Liver (tissue), 9 donors: ENCODE measurements around the gene MYRFL. TPM values are rescaled to one million over a fixed set of nuclear protein-coding genes. Genes with fewer than 3 reads are reported as not detected.

Source experiments
- DNase-seq: peaks from one replicate; pipeline ENCODE4 v3.0.0-alpha.2; 2017; ENCODE audit warnings: low spot score
- H3K27ac ChIP-seq, 2 donors: one replicate each; pipeline ENCODE4 v1.7.0; 2013; ENCODE audit warnings: inconsistent platforms in 2 of 2, low read length in 2 of 2, control low read depth in 1 of 2, low read depth in 1 of 2, mild to moderate bottlenecking in 1 of 2
- H3K27me3 ChIP-seq, 4 donors: one replicate each; pipeline versions ENCODE4 v1.6.1 to v1.7.0; 2013; ENCODE audit warnings: low read length in 3 of 4, inconsistent platforms in 1 of 4, mild to moderate bottlenecking in 1 of 4, moderate library complexity in 1 of 4; ENCODE audit not compliant: control insufficient read depth in 4 of 4, insufficient read depth in 4 of 4
- H3K36me3 ChIP-seq, 4 donors: one replicate each; pipeline versions ENCODE4 v1.6.1 to v1.7.0; 2013; ENCODE audit warnings: low read length in 3 of 4, mild to moderate bottlenecking in 3 of 4, low read depth in 1 of 4, moderate library complexity in 1 of 4; ENCODE audit not compliant: control insufficient read depth in 4 of 4, insufficient read depth in 3 of 4
- H3K4me1 ChIP-seq, 4 donors: one replicate each; pipeline versions ENCODE4 v1.6.1 to v1.7.0; 2013; ENCODE audit warnings: low read length in 3 of 4, mild to moderate bottlenecking in 3 of 4, moderate library complexity in 1 of 4; ENCODE audit not compliant: control insufficient read depth in 4 of 4, insufficient read depth in 4 of 4
- H3K4me3 ChIP-seq, 3 donors: one replicate each; pipeline versions ENCODE4 v1.6.1 to v1.7.0; 2013; ENCODE audit warnings: low read length in 3 of 3, control low read depth in 1 of 3, low read depth in 1 of 3, mild to moderate bottlenecking in 1 of 3
- H3K9ac ChIP-seq, 2 donors: one replicate each; pipeline ENCODE4 v1.7.0; 2013; ENCODE audit warnings: low read length in 2 of 2, mild to moderate bottlenecking in 2 of 2, moderate library complexity in 2 of 2, control low read depth in 1 of 2, low read depth in 1 of 2
- H3K9me3 ChIP-seq, 4 donors: one replicate each; pipeline versions ENCODE4 v1.6.1 to v1.7.0; 2013; ENCODE audit warnings: low read length in 3 of 4; ENCODE audit not compliant: control insufficient read depth in 4 of 4
- GABPA ChIP-seq, 2 donors: IDR thresholded peaks in 1 of 2; conservative IDR thresholded peaks in 1 of 2; 2 replicates each; pipeline ENCODE4 v1.6.1; 2016; ENCODE audit warnings: antibody characterized with exemption in 2 of 2, mild to moderate bottlenecking in 1 of 2, moderate library complexity in 1 of 2
- HNF4A ChIP-seq, 2 donors: conservative IDR thresholded peaks; 2 replicates each; pipeline ENCODE4 v1.6.1; 2016; ENCODE audit warnings: antibody characterized with exemption in 2 of 2, mild to moderate bottlenecking in 2 of 2
- JUND ChIP-seq, 2 donors: IDR thresholded peaks; 2 replicates each; pipeline ENCODE4 v1.6.1; 2016; ENCODE audit warnings: antibody characterized with exemption in 2 of 2
- NR2F2 ChIP-seq: IDR thresholded peaks from 2 replicates; pipeline ENCODE4 v1.6.1; 2016; ENCODE audit warnings: antibody characterized with exemption
- TAF1 ChIP-seq: conservative IDR thresholded peaks from 2 replicates; pipeline ENCODE4 v1.6.1; 2016; ENCODE audit warnings: antibody characterized with exemption, mild to moderate bottlenecking
- YY1 ChIP-seq: IDR thresholded peaks from 2 replicates; pipeline ENCODE4 v1.6.1; 2016; ENCODE audit warnings: antibody characterized with exemption, mild to moderate bottlenecking
- WGBS: extraction: QIAGEN DNeasy Blood & Tissue Kit; methylation state at CpG from one replicate; pipeline ENCODE4 v1.1.7; 2013; 5-methylcytosine and 5-hydroxymethylcytosine counted together
- polyA plus RNA-seq, 2 donors: library from polyadenylated mRNA; stranded (reverse) in 1 of 2; unstranded in 1 of 2; fragments of 200-250 nt in 1 of 2; fragments of >200 nt in 1 of 2; fragmentation: Nextera tagmentation in 1 of 2; extraction: Ambion mirVana in 1 of 2; gene quantifications; one replicate each; pipeline versions ENCODE4 v1.2.1 to v1.2.3, GENCODE V29; 2013 to 2015
- total RNA-seq, 2 donors: library from RNA; depleted of rRNA; stranded (reverse); fragments of >200 nt; gene quantifications; one replicate each; pipeline ENCODE4 v1.2.3, GENCODE V29; 2014
- TF ChIP-seq, protein P1 (sequence below): IDR thresholded peaks from 2 replicates; pipeline ENCODE4 v1.6.1; 2016; ENCODE audit warnings: antibody characterized with exemption
- TF ChIP-seq, protein P2 (sequence below): IDR thresholded peaks from 2 replicates; pipeline ENCODE4 v1.6.1; 2016; ENCODE audit warnings: antibody characterized with exemption, mild to moderate bottlenecking
- TF ChIP-seq, protein P3 (sequence below): IDR thresholded peaks from 2 replicates; pipeline ENCODE4 v1.6.1; 2016; ENCODE audit warnings: antibody characterized with exemption
- TF ChIP-seq, protein P4 (sequence below): IDR thresholded peaks from 2 replicates; pipeline ENCODE4 v1.6.1; 2016; ENCODE audit warnings: antibody characterized with exemption
- donor health status: healthy.
- donor health status: healthy.
- donor health status: healthy.
- donor health status: healthy.
- donor health status: healthy.

MYRFL gene
- total and polyA plus RNA-seq, 4 donors: under 0.01 to 0.19 (median 0.10) TPM

DNA sequence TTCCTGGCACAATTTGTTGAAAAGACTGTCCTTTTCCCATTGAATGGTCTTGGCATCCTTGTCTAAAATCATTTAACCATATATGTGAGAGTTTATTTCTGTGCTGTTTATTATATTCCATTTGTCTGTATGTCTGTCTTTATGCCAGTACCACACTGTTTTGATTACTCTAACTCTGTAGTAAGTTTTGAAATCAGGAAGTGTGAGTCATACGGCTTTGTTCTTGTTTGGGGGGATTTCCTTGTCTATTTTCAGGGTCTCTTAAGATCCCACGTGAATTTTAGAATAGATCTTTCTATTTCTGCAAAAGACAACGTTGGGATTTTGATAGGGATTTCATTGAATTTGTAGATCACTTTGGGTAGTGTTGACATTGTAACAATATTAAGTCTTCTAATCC lies 88.5 kb downstream of the MYRFL start:
- Histone ChIP-seq H3K4me3 (no peak overlapping the region), H3K27me3 (peaks cover 0 to 2% (median 0%) of the 10 kb centered on the region in 4 donors), H3K9ac (no peak overlapping the region), H3K27ac (no peak overlapping the region), H3K36me3 (no peaks in the 10 kb centered on the region), H3K9me3 (no peaks in the 10 kb centered on the region), H3K4me1 (no peaks in the 10 kb centered on the region)
- no peak for TF ChIP-seq YY1
- TF ChIP-seq, protein P1, sequence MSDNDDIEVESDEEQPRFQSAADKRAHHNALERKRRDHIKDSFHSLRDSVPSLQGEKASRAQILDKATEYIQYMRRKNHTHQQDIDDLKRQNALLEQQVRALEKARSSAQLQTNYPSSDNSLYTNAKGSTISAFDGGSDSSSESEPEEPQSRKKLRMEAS: no peak
- no peak for TF ChIP-seq GABPA (IDR thresholded peaks at IDR 0.05 in 1 of 2, conservative IDR thresholded peaks at IDR 0.05 in 1 of 2)
- TF ChIP-seq, protein P2, sequence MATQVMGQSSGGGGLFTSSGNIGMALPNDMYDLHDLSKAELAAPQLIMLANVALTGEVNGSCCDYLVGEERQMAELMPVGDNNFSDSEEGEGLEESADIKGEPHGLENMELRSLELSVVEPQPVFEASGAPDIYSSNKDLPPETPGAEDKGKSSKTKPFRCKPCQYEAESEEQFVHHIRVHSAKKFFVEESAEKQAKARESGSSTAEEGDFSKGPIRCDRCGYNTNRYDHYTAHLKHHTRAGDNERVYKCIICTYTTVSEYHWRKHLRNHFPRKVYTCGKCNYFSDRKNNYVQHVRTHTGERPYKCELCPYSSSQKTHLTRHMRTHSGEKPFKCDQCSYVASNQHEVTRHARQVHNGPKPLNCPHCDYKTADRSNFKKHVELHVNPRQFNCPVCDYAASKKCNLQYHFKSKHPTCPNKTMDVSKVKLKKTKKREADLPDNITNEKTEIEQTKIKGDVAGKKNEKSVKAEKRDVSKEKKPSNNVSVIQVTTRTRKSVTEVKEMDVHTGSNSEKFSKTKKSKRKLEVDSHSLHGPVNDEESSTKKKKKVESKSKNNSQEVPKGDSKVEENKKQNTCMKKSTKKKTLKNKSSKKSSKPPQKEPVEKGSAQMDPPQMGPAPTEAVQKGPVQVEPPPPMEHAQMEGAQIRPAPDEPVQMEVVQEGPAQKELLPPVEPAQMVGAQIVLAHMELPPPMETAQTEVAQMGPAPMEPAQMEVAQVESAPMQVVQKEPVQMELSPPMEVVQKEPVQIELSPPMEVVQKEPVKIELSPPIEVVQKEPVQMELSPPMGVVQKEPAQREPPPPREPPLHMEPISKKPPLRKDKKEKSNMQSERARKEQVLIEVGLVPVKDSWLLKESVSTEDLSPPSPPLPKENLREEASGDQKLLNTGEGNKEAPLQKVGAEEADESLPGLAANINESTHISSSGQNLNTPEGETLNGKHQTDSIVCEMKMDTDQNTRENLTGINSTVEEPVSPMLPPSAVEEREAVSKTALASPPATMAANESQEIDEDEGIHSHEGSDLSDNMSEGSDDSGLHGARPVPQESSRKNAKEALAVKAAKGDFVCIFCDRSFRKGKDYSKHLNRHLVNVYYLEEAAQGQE: no peak
- TF ChIP-seq HNF4A (conservative IDR thresholded peaks at IDR 0.05): no peak
- no peak for TF ChIP-seq JUND (IDR thresholded peaks at IDR 0.05)
- 47% methylated on average over 3 of the region's 3 CpGs for WGBS
- no peak for DNase-seq

DNA sequence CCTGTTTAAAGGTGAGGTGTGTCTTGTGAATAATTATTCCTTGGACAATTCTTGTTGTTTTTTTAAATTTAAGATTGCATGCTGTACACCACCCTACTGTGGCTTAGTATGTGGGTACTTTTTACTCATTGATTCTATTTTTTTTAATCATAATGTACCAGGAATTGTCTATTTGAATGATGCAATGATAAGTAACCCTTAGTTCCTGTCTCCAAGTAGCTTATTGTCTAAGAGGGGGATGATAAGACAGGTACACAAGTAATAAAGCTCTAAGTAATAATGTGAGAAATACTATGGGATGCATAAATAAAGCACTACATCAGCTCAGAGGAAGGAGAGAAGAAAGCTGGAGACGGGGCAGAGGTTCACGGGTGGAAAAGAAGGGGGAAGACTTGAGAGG lies 90.9 kb downstream of the MYRFL start:
- no peaks in the 10 kb centered on the region for H3K36me3 ChIP-seq
- no peak for DNase-seq
- WGBS: 94% methylated on average over 2 of the region's 2 CpGs
- no peaks in the 10 kb centered on the region for H3K4me1 ChIP-seq
- H3K27me3 ChIP-seq: no peaks in the 10 kb centered on the region
- H3K4me3 ChIP-seq: no peak overlapping the region
- no peak overlapping the region for H3K27ac ChIP-seq
- no peaks in the 10 kb centered on the region for H3K9me3 ChIP-seq
- H3K9ac ChIP-seq: no peak overlapping the region
- TF ChIP-seq, protein P3, sequence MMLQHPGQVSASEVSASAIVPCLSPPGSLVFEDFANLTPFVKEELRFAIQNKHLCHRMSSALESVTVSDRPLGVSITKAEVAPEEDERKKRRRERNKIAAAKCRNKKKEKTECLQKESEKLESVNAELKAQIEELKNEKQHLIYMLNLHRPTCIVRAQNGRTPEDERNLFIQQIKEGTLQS: no peak
- TF ChIP-seq, protein P4, sequence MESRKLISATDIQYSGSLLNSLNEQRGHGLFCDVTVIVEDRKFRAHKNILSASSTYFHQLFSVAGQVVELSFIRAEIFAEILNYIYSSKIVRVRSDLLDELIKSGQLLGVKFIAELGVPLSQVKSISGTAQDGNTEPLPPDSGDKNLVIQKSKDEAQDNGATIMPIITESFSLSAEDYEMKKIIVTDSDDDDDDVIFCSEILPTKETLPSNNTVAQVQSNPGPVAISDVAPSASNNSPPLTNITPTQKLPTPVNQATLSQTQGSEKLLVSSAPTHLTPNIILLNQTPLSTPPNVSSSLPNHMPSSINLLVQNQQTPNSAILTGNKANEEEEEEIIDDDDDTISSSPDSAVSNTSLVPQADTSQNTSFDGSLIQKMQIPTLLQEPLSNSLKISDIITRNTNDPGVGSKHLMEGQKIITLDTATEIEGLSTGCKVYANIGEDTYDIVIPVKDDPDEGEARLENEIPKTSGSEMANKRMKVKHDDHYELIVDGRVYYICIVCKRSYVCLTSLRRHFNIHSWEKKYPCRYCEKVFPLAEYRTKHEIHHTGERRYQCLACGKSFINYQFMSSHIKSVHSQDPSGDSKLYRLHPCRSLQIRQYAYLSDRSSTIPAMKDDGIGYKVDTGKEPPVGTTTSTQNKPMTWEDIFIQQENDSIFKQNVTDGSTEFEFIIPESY: no peak
- no peak for TF ChIP-seq TAF1
- TF ChIP-seq NR2F2: no peak
- TF ChIP-seq, protein P2: no peak
